K562 (cell line): ENCODE measurements around the gene PDLIM7. TPM values are rescaled to one million over a fixed set of nuclear protein-coding genes. Genes with fewer than 3 reads are reported as not detected.

ENCODE experiments used
- ATAC-seq: fragments of 200-7000 bp; cut with Tn5 transposase; 3 replicates; pipeline ENCODE4 v1.9.1; 2020; ENCODE audit warnings: moderate library complexity
- BruUV-seq: library from RNA; stranded (reverse); fragments of 400-500 nt; replicated peaks from 2 replicates; lab custom pipeline; 2021; lab: Mats Ljungman, UMichigan
- CTCF ChIA-PET: fragments of 300-600 bp; formaldehyde crosslinking; extraction: SDS; loops from one replicate; lab custom pipeline; 2021; ENCODE audit warnings: low intra/inter-chr PET ratio; lab: Yijun Ruan, JAX
- POLR2A ChIA-PET: fragments of 300-600, 350-650 bp; sonication (Branson Sonifier 250); formaldehyde crosslinking; extraction: SDS; loops from one replicate; lab custom pipeline; 2021; ENCODE audit warnings: antibody characterized with exemption, inconsistent platforms; lab: Yijun Ruan, JAX
- DNase-seq, 4 experiments: peaks; one replicate each; pipeline versions ENCODE4 v3.0.0 to v3.0.0-alpha.2; 2011 to 2018; ENCODE audit warnings: low spot score in 3 of 4, mixed read lengths in 3 of 4; ENCODE audit errors: extremely low read depth in 1 of 4
- FAIRE-seq: peaks from 2 replicates; lab custom pipeline; 2011; peaks lifted over from hg19 to GRCh38; lab: Jason Lieb, UNC
- H2AFZ ChIP-seq: 2 replicates; pipeline ENCODE4 v1.6.0; 2011; ENCODE audit warnings: low read depth, low read length, control low read depth, inconsistent platforms
- H3K27ac ChIP-seq: fragments of 200-600 bp; 3 replicates; pipeline ENCODE4 v1.8.0; 2011; ENCODE audit warnings: low read depth, mild to moderate bottlenecking, control low read depth, inconsistent platforms, low read length, moderate library complexity, mixed read lengths; ENCODE audit errors: extremely low read depth
- H3K27me3 ChIP-seq, 2 experiments: fragments of 300-600 bp in 1 of 2; 2 replicates in 1 of 2; 3 replicates in 1 of 2; pipeline versions ENCODE4 v1.6.0 to v1.8.0; 2011; ENCODE audit warnings: inconsistent platforms in 2 of 2, low read length in 2 of 2, mild to moderate bottlenecking in 1 of 2, mixed read lengths in 1 of 2, moderate library complexity in 1 of 2; ENCODE audit not compliant: control insufficient read depth in 2 of 2, insufficient read depth in 2 of 2
- H3K36me3 ChIP-seq: fragments of 300-600 bp; 3 replicates; pipeline ENCODE4 v1.8.0; 2011; ENCODE audit warnings: mild to moderate bottlenecking, low read length, inconsistent platforms; ENCODE audit not compliant: control insufficient read depth, insufficient read depth
- H3K4me1 ChIP-seq, 2 experiments: fragments of 200-600 bp in 1 of 2; replicated peaks in 1 of 2; 2 replicates in 1 of 2; 3 replicates in 1 of 2; pipeline versions ENCODE4 v1.5.1 to v1.8.0; 2011; ENCODE audit warnings: inconsistent platforms in 2 of 2, low read length in 2 of 2, mild to moderate bottlenecking in 1 of 2, mixed read lengths in 1 of 2, moderate library complexity in 1 of 2; ENCODE audit not compliant: control insufficient read depth in 2 of 2, insufficient read depth in 2 of 2
- H3K4me2 ChIP-seq: 2 replicates; pipeline ENCODE4 v1.6.1; 2011; ENCODE audit warnings: low read length, control low read depth, inconsistent platforms, mixed read lengths; ENCODE audit not compliant: insufficient read depth
- H3K4me3 ChIP-seq: fragments of 200-600 bp; sonication (generic), shearing (Covaris generic); 2 replicates; pipeline ENCODE4 v1.5.1; 2016; ENCODE audit warnings: control low read depth, inconsistent platforms
- H3K79me2 ChIP-seq: fragments of 200-600 bp; 3 replicates; pipeline ENCODE4 v1.8.0; 2011; ENCODE audit warnings: low read length, inconsistent platforms; ENCODE audit not compliant: control insufficient read depth, insufficient read depth
- H3K9ac ChIP-seq, 2 experiments: 2 replicates each; pipeline versions ENCODE4 v1.6.0 to v1.6.1; 2011; ENCODE audit warnings: low read depth in 2 of 2, low read length in 2 of 2, control low read depth in 1 of 2, inconsistent platforms in 1 of 2, mild to moderate bottlenecking in 1 of 2, mixed read lengths in 1 of 2; ENCODE audit not compliant: insufficient read depth in 1 of 2
- H3K9me1 ChIP-seq: one replicate; pipeline ENCODE4 v1.6.0; 2011; ENCODE audit warnings: inconsistent platforms, mild to moderate bottlenecking, low read length, moderate library complexity; ENCODE audit not compliant: control insufficient read depth, insufficient read depth
- H3K9me3 ChIP-seq: replicated peaks from 2 replicates; pipeline ENCODE4 v1.5.1; 2011; ENCODE audit warnings: low read depth, low read length, inconsistent platforms; ENCODE audit not compliant: control insufficient read depth, insufficient read depth
- H4K20me1 ChIP-seq: replicated peaks from 2 replicates; pipeline ENCODE4 v1.6.1; 2011; ENCODE audit warnings: low read length, inconsistent platforms, mixed read lengths; ENCODE audit not compliant: control insufficient read depth, insufficient read depth
- IFI16 ChIP-seq: fragments of 250-450 bp; sonication (Bioruptor Pico); IDR thresholded peaks from 2 replicates; pipeline ENCODE4 v2.1.2; 2022; ENCODE audit warnings: mild to moderate bottlenecking, inconsistent platforms
- MBD2 ChIP-seq: sonication (generic); IDR thresholded peaks from 2 replicates; pipeline ENCODE4 v1.6.1; 2016; ENCODE audit warnings: low read depth, borderline replicate concordance
- NELFE ChIP-seq: IDR thresholded peaks from 2 replicates; pipeline ENCODE4 v1.6.1; 2011; ENCODE audit warnings: mild to moderate bottlenecking; ENCODE audit not compliant: insufficient read depth, insufficient read length
- ZNF318 ChIP-seq, 2 experiments: fragments of 450-650 bp; IDR thresholded peaks; 2 replicates each; pipeline ENCODE4 v1.6.1; 2016; ENCODE audit warnings: mild to moderate bottlenecking in 2 of 2, borderline replicate concordance in 1 of 2, low read depth in 1 of 2, moderate library complexity in 1 of 2
- ZNF79 ChIP-seq: fragments of 250-450 bp; sonication (Bioruptor Pico); IDR thresholded peaks from 2 replicates; pipeline ENCODE4 v1.4.0; 2020; ENCODE audit warnings: low read depth, mild to moderate bottlenecking, moderate library complexity
- WGBS: fragments of 100-300 bp; shearing (Covaris generic); methylation state at CpG from one replicate; pipeline ENCODE4 v1.1.6; 2016; ENCODE audit warnings: low coverage, mixed read lengths; ENCODE audit not compliant: insufficient coverage; ENCODE audit errors: missing lambda C conversion rate; 5-methylcytosine and 5-hydroxymethylcytosine counted together
- in situ Hi-C: fragments of 300-500 bp; cut with MboI; formaldehyde crosslinking; loops from 4 replicates; pipeline ENCODE4 v1.15.0; 2018; ENCODE audit warnings: inconsistent platforms, mixed read lengths
- intact Hi-C: fragments of 100-400 bp; cut with micrococcal nuclease; formaldehyde crosslinking; loops from 2 replicates; pipeline ENCODE4 v1.14.2; 2022
- polyA plus RNA-seq, 8 experiments: library from polyadenylated mRNA; depleted of rRNA in 4 of 8; stranded (reverse) in 5 of 8; unstranded in 3 of 8; fragments of >200 nt; fragmentation: Nextera tagmentation in 2 of 8; fragmentation: Illumina TruSeq in 1 of 8; extraction: Ambion mirVana in 2 of 8; extraction: Trizol in 1 of 8; gene quantifications; 2 replicates each; pipeline versions ENCODE4 v1.2.1 to v1.2.3, GENCODE V29; 2011 to 2014; ENCODE audit warnings: inconsistent platforms in 1 of 8, missing spikeins in 1 of 8
- total RNA-seq, 7 experiments: library from RNA; depleted of rRNA in 6 of 7; stranded (reverse); fragments of >200 nt in 6 of 7; fragmentation: Illumina TruSeq in 2 of 7; extraction: Trizol in 2 of 7; gene quantifications; 2 replicates each; pipeline versions ENCODE4 v1.2.1 to v1.2.3, GENCODE V29; 2011 to 2021; ENCODE audit warnings: low replicate concordance in 1 of 7
- TF ChIP-seq, protein P1 (sequence below): sonication (generic); formaldehyde crosslinking; IDR thresholded peaks from 2 replicates; pipeline ENCODE4 v1.8.0; 2022; ENCODE audit warnings: mild to moderate bottlenecking, low read depth, missing genetic modification reagents
- TF ChIP-seq, protein P2 (sequence below): fragments of 450-650 bp; IDR thresholded peaks from 2 replicates; pipeline ENCODE4 v1.6.1; 2018; ENCODE audit not compliant: partially characterized antibody

The PDLIM7 gene
- total and polyA plus RNA-seq, 9 of the 15 experiments (the other 6 are each of a cell fraction or from before 2014, with no cell fraction given): 2.1 to 124 (median 32.6) TPM

DNA sequence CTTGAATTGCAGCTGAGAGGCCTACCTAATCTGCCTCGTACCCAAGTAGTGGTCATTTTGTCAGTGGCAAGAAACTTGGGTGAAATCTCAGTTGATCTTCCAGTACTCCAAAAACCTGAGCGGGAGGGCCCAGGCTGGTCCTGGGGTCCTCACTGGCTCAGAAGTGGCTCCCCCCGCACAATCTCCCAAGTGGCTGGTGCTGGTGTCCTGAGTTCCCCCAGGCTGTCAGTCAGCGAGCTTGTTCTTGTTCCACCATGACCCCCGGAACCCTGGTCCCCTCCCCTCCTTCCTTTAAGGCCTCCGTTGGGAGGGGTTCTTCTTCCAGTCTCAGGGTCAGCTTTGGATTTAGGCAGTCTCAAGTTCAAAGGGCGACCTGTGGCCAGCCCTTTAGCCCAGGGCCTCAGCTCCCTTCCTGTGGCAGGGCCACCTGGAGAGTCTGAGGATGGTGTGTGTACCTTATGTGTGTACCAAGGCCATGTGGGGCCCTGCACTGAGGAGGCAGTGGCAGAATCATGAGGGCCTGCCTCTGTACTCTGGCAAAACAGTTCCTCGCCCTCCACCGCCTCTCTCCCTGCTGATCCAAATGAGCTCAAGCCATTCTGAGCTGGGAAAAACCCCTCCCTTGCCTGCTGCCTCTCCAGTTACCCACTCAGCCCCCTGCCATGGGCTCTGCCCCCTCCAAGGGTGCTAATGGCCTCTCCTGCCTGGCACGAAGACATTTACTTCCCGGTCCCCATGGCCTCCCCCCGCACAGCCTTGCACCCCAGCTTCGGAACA is 19.5 kb downstream of the PDLIM7 start:
- Histone ChIP-seq H3K27ac (0 out of 3 replicates have a peak overlapping the region, but pooled peaks have one; percentile 31), H3K4me3 (no peak overlapping the region), H3K9ac (peak overlapping the region in 1 of 2 experiments; percentile 68; a peak in 2 of 4 replicates), H2AFZ (no peak overlapping the region), H3K27me3 (no peaks in the 10 kb centered on the region), H4K20me1 (no peaks in the 10 kb centered on the region), H3K36me3 (peaks cover 9% of the 10 kb centered on the region; the same call in 2 of the 3 replicates), H3K4me2 (no peak overlapping the region), H3K79me2 (peaks cover under 1% of the 10 kb centered on the region; the same call in 1 of the 3 replicates), H3K4me1 (peaks cover 35 to 44% of the 10 kb centered on the region in 2 experiments), H3K9me1 (no peaks in the 10 kb centered on the region), H3K9me3 (no peaks in the 10 kb centered on the region)
- intact Hi-C loops (no loop called here), in situ Hi-C loops (no loop called here)
- POLR2A ChIA-PET: interaction anchor here (0.6 to 5.4 kb wide), 12 partner anchors 8 to 404 kb away, joined by 3 to 30 read pairs (median 4); partner anchors contain the start of gene DOK3
- ATAC-seq (no peak), DNase-seq (no peak), FAIRE-seq (no peak)
- WGBS: 90% methylated on average over 12 of the region's 13 CpGs
- CTCF ChIA-PET: no interaction called here
- no TSS peak for BruUV-seq
- TF ChIP-seq MBD2 (no peak), NELFE (no peak), ZNF318 (IDR thresholded peaks at IDR 0.05; ENCODE audit: borderline replicate concordance in 1 of 2, low read depth in 1 of 2) (no peak), ZNF79 (CRISPR knock-in tag) (no peak), IFI16 (CRISPR knock-in tag) (no peak)
- TF ChIP-seq, protein P1, sequence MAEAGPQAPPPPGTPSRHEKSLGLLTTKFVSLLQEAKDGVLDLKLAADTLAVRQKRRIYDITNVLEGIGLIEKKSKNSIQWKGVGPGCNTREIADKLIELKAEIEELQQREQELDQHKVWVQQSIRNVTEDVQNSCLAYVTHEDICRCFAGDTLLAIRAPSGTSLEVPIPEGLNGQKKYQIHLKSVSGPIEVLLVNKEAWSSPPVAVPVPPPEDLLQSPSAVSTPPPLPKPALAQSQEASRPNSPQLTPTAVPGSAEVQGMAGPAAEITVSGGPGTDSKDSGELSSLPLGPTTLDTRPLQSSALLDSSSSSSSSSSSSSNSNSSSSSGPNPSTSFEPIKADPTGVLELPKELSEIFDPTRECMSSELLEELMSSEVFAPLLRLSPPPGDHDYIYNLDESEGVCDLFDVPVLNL (CRISPR knock-in tag): no peak
- TF ChIP-seq, protein P2, sequence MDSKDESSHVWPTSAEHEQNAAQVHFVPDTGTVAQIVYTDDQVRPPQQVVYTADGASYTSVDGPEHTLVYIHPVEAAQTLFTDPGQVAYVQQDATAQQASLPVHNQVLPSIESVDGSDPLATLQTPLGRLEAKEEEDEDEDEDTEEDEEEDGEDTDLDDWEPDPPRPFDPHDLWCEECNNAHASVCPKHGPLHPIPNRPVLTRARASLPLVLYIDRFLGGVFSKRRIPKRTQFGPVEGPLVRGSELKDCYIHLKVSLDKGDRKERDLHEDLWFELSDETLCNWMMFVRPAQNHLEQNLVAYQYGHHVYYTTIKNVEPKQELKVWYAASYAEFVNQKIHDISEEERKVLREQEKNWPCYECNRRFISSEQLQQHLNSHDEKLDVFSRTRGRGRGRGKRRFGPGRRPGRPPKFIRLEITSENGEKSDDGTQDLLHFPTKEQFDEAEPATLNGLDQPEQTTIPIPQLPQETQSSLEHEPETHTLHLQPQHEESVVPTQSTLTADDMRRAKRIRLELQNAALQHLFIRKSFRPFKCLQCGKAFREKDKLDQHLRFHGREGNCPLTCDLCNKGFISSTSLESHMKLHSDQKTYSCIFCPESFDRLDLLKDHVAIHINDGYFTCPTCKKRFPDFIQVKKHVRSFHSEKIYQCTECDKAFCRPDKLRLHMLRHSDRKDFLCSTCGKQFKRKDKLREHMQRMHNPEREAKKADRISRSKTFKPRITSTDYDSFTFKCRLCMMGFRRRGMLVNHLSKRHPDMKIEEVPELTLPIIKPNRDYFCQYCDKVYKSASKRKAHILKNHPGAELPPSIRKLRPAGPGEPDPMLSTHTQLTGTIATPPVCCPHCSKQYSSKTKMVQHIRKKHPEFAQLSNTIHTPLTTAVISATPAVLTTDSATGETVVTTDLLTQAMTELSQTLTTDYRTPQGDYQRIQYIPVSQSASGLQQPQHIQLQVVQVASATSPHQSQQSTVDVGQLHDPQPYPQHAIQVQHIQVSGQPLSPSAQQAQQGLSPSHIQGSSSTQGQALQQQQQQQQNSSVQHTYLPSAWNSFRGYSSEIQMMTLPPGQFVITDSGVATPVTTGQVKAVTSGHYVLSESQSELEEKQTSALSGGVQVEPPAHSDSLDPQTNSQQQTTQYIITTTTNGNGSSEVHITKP: no peak
